Urothelium cell line (cell line): ENCODE data around the gene TBC1D1.
A peak's percentile ranks its signal among the peaks of the same experiment; 100 is the strongest.

ENCODE experiments used
- DNase-seq: peaks from one replicate; pipeline ENCODE4 v3.0.0; 2011; ENCODE audit warnings: low spot score, mixed read lengths
- FAIRE-seq: peaks from 2 replicates; lab custom pipeline; 2011; peaks lifted over from hg19 to GRCh38; lab: Jason Lieb, UNC

The TBC1D1 gene

DNA sequence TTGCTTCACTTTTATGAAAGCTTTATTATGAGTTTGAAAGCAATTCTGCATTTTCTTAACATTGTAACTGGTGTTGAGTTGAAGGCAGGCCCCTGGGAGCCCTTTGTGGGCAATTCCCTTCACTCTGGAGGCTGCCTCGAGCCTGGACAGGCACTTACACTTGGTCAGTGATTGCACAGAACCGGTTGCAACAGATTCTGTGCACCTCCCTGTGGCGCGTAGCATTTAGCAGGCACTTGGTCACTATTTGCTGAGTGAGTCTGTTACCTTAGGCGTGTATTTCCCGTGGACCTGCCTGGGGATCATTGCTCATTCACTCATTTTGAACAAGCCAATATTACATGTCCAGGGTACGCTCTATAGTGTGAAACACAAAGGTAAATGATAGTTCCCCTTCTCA, 149.7 kb downstream of the TBC1D1 start:
- DNase-seq: no peak
- FAIRE-seq: no peak

DNA sequence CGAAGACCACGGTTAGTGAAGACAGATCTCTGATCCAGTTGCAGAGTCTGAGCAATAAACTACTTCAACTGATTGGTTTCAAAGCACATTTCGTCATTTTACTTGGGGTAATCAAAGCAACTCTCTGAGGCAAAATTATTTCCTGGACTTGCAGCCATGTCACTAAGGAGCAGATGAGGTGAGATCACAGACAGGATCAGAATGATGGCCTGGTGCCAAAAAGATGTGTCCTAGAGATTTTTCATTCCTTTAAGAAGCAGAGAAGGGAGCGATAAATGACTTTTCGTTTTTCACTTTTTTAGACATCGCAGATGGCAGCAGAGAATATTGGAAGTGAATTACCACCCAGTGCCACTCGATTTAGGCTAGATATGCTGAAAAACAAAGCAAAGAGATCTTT, 153.2 kb downstream of the TBC1D1 start:
- no peak for DNase-seq
- FAIRE-seq: no peak

DNA sequence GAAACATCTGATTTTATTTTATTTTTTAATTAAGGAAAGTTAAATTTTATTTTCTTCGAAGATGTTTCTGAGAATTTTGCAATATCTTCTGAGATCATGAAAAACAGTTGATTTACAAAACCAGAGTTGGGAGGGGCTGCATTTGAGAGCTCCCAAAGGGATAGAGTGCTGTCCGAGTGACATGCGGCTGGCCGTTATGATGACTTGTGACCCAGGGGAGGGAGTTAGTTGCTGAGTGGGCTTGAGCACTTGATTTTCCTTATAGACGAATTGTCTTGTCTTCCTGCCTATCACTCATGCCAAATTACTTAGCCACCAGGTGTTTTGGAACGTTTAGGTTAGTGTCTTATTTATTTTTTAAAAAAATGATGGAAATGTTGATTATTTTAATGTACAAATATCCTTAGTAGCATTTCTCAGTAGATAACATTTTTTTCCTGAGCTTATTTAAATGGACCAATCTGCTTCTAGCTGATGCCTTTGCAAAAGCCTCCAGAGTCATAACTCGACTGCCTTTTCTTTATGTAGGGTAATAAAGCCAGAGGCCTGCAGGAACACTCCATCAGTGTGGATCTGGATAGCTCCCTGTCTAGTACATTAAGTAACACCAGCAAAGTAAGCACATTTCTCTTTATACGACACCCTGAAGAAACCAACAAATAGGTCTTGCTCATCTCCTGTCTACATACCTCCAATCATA, 154.6 kb downstream of the TBC1D1 start:
- no peak for FAIRE-seq
- DNase-seq: no peak

DNA sequence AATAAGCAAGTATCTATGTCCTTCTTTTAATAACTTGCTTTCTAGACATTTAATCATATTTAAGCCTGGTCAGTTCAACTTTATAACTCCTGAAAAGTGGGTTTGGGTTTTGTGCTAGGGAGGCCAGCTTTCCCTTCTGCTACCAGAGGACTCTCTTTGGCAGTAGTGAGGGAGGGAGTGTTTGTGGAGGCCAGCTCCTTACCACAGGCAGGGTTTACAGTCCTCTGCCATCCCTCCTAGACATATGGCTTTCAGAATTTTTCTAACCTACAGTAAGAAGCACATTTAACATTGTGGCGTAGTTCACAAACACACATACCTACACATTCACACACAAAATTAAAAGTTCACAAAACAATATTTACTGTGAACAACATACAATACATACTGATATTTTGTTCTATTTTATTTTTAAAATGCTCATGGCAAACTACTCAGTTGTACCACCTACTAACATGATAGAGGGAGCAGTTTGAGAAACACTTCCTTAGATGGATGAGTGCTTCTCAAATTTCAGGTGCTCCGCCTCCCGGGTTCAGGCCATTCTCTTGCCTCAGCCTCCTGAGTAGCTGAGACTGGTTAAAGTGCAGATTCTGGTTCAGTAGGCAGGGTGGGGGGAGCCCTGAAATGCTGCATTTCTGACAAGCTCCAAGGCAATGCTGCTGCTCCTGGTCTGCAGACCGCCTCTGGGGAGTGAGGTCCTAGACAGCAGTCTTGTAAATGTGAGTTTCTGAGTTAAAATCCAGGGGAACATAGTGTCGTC, 156.0 kb downstream of the TBC1D1 start:
- no peak for DNase-seq

DNA sequence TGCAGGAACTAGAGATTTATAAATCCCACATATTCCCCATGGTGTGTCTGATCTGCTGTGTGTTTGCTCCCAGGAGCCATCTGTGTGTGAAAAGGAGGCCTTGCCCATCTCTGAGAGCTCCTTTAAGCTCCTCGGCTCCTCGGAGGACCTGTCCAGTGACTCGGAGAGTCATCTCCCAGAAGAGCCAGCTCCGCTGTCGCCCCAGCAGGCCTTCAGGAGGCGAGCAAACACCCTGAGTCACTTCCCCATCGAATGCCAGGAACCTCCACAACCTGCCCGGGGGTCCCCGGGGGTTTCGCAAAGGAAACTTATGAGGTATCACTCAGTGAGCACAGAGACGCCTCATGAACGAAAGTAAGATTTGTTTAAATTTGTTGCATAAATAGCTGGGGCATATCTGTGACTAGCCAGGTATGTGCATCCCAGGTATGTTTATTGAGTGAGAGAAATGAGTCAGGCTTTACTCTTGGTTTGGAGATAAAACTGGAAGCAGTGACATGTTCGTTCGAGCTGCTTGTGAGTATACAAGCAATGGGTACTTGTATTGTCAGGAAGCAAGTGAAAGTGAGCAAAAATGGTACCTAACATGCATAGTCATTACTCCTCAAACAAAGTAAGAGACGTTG, 158.8 kb downstream of the TBC1D1 start:
- no peak for FAIRE-seq

More for the DNA sequence above, 156.0 kb downstream of the TBC1D1 start:
- no peak for FAIRE-seq

DNA sequence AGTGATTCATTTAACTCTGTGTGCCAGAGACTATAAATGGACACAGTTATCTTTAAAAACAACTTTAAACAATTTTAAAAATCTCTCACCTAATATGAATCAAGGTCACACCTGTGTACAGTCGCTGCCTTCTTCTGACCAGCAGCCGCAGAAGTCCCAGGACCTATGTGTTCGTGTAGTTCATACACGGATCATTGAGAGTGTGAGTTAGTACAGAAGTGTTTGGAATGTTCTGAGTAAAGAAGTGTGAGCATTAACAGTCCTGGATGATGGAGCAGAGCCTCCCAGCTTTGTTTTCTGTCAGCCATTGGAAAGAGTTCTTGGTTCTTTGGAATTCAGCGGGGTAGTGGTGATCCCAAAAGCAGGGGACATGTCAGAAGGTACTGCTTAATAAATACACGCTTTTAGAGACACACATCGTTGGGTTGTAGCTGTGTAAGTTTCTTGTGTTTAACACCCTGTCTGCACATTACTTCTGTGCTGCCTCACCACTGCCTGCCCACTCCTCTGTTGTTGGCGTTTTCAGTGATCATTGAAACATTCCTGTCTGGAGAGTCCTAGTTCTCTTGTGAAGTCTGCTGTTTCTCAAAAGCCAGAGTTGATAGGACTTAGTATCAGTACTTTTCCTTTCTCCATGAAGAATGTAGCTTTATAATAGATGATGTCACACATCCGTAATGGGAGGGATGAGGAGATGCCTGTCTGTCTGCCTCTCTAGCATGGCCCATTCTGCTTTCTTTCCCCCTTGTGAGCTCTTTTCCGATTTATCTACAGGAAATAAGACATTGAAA, 159.9 kb downstream of the TBC1D1 start:
- FAIRE-seq: no peak
- no peak for DNase-seq

More for the DNA sequence above, 158.8 kb downstream of the TBC1D1 start:
- no peak for DNase-seq

DNA sequence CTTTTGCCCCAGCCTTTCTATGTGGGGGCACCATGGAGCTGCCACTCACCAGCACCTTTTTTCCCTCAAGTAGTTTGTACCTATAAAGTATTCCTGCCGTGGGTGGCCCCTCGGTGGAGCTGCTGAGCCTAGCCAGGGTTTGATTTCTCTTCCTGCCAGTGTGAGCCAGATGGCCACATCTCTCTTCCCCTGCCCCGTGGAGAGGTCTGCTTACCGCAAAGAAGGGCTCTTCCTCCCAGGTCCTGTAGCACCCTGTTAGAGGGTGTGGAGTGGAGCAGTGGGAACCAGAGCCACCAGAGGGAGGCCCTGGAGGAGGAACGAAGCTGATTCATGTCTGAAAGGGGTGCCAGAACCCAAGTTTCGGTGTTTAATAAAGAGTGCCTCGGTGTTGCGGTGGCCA, 164.7 kb downstream of the TBC1D1 start:
- FAIRE-seq (no peak), DNase-seq (no peak)

DNA sequence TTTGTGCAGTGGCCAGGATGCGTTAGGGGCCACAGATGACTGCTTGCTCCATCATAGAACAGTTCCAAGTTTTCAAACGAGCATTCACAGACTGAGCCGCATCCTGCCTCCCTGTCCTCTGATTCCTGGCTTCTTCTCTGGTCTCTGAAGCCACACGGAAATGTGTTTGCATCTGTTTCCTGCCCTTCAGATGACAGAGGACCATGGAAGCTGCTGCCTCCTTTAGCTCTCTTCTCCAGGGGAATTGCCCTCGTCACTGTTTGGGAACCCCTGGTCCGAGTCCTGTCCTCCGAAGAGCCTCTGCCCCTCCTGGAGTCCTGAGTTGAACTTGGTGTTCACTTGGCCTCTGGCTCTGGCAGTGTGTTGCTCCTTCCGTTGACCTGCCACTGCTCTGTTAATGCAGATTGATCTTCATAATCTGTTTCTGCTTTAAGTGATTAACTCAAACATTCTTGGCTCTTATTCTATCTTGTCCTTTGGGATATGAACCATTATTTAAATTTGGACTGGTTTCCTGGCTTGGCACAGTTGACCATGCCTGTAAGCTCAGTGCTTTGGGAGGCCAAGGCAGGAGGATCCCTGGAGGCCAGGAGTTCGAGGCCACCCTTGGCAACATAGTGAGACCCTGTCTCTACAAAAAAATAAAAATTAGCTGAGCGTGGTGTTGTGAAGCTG, 165.3 kb downstream of the TBC1D1 start:
- DNase-seq (no peak), FAIRE-seq (no peak)

DNA sequence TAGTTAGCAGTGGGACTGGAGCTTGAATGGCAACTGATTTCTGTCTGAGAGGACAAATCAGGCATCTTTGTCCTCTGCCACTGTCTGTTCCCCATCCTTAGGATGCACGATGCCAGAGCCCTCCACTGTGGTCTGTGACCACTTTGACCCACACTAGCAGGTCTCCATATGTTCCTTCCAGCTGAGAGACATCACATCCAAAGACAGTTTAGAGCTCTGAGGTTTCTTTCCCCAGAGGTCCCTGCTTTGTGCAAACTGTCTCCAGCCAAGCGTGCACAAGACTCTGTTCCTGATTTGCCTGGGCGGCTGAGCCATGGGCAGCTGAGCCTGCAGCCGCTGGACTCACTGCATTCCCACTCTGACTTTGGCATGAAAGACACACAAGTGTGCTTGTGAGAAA, 167.3 kb downstream of the TBC1D1 start:
- DNase-seq (no peak), FAIRE-seq (peak; percentile 40)

DNA sequence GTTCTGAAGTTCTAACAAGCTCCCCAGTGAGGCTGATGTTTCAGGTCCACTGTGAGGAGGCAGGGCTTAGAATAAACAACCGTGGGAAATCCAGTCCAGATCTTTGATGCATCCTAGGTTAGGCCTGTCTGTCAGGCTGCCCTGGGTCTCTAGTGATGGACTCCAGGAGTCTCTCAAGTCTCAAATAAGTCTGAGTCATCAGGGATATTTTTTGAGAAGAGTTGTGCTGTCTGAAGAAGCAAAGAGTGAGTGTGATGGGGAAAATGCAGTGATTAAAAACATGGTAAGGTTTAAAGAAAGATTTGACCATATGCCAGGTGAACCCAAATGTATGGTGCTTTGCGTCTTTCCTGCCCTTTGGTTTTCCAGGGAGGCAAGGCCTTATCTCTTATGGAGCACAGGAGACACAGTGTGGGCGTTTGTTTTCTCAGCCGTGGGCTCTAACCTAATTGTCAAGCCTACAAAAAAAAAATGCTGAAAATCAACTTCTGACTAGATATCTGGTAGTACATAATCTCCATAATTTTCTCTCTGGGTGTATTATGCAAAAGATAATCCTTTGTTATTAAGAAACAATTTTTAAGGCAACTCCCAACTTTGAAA, 170.0 kb downstream of the TBC1D1 start:
- no peak for FAIRE-seq

DNA sequence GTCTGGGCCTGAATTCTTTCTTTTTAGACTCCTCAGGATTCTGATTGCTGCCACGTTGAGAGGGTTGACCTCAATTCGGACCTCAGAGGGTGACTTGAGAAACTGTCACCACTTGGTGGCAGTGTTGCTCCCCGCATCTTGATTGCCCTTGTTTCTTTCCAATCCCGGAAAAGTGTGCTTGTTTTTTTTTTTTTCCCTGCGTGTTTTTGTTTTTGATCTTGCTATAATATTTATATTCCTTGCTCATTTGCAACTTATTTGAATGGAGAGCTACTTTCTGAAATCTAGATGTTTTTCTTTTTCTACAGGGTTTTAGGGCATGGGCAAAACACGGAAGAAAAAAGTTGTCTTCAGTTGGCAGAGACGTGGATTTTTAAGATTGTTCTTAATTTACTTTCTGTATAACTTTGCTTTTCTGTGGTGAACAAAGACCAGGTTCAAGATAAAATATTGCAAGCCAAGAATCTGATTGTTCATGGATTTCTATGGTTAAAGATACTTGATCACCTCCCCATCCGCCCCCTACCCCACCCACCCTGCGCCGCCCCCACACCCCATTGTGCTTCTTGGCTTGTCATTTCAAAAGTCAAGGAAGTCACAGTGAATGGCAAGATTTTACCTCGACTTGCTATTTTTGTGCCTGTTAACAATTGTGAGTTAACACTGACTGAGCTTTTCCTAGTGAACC, 171.3 kb downstream of the TBC1D1 start:
- no peak for FAIRE-seq
- peak; percentile 80 for DNase-seq

More for the DNA sequence above, 170.0 kb downstream of the TBC1D1 start:
- DNase-seq: no peak

DNA sequence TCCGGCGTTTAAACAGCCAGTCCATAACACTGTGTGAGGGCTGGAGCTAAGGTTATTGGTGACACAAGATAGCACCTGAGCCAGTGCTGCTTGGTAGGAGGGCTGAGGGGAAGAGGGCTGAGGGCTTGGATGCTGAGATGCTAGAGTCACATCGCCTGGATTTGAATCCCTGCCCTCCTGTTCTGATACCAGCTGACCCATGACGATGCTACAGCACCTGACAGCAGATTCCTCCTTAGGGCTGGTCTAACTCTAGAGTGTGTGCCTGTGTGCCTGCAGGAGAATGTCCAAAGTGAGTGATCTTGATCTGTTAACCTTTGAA, 171.9 kb downstream of the TBC1D1 start:
- FAIRE-seq: peak; percentile 23
- DNase-seq: no peak

DNA sequence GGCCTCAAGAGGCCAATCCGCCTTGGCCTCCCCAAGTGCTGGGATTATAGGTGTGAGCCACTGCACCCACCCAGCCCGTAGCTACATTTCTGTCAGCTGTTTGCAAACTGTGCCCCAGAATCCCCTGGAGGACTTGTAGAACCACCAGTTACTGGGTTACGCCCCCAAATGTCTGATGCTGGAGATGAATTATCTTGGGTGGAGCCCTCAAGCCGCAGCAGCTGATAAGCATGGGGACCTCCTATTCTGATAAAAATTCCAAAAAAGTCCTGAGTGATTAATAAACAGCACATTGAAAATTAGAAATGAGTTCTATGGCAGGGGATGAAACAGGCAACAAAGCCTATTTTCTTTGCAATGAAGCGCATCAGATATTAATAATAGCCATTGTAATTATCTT, 174.3 kb downstream of the TBC1D1 start:
- FAIRE-seq (no peak), DNase-seq (no peak)

DNA sequence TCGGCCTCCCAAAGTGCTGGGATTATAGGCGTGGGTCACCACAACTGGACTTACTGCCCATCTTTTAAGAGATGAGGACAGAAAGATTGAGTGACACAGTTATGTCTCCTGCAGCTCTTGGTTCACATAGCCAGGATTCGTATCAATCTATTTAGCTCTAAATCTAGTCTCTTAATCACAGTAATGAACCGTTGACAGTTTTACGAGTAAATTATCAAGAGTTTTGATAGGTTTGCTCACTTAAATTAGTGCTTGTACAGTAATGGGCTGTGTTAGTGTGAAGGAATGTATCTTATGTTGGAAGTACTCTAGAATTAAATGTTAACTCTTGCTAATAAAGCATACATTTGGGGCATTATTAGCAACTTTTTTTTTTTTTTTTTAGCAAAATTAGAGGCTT, 175.0 kb downstream of the TBC1D1 start:
- FAIRE-seq (no peak), DNase-seq (no peak)

DNA sequence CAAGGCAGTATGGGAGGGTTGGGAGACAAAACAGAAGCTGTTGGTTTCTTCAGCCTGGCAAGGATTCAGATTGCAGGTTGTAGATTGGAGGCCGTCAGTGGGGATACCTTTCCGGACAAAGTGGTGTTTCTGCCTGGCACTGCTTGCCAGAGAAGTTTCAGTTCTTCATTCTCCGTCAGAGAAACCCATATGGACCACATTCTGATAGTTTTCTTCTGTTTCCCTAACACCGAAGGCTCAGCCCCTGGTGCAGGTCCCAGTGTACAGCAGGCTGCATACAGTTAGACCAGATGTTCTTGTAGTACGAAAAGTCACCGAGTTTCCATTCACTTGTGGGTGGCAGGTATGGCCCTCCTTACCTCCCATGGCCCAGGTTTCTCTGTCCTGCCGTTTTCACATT, 176.6 kb downstream of the TBC1D1 start:
- DNase-seq: no peak
- no peak for FAIRE-seq

DNA sequence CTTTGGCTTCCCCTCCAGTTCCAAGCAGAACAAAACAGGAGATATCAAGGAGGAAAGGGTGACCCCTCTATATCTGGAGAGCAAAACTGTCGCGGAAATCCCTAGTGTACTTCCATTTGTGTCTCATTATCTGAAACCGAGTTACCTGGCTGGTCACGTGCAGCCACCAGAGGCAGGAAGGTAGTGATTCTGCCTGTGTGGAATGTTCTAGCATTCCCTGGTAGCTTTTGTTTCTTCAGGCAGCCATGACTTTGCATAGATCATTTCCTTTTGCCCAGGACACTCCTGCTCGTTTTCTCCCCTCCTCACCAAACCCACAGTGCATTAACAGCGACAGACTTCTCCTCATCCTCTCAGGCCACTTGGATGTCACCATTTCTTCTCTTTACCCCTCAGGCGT, 177.2 kb downstream of the TBC1D1 start:
- FAIRE-seq (no peak), DNase-seq (no peak)

DNA sequence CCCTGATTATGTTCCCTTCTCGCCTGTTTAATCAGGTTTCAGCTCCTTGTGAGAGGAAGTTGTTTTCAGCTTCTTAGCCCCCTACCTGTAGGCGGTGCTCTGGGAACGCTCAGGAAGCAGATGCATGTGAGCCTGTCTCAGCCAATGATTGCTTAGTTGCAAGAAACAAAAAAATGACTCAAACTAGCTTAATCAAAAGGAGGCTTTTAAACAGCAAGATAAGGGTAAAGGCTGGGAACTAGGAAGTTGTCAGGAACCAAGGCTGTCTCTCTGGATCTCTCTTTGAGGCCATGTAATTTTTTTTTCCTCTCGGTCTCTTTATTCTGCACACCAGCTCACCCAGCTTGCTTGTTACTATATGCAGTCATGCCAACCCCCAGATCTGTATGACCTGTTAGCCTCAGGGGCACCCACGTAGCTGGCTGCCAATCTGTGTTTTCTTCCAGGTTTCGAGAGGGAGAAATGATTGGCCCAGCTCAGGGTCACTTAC, 178.4 kb downstream of the TBC1D1 start:
- no peak for DNase-seq
- FAIRE-seq: no peak

DNA sequence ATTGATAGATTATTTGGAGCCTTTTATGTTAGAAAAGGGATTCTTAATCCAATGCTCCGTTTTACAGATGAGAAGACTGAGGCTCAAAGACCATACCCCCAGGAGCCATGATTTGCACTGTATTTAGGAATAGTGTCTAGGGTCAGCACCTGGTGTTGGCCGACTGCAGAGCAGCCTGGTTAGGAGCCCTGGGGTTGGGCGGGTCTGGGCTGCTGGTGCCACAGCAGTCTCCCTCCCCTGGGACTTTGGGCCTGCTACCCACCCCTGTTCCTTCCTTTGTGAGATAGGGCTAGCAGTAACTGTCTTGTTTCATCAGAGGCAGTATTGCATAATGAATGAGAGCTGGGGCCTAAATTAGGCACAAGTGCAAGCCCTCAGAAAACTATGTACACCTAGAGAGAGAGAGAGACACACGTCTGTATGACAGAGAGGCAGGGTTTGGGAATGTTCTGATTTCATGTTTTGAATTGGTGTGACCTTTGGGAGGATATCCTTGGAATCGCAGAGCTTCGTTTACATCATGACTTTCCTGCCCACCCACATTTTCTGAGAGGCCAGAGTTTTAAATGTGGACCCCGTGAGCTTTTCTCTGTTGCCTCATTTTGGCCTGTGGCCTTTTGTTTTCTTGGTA, 181.0 kb downstream of the TBC1D1 start:
- FAIRE-seq (no peak), DNase-seq (no peak)

DNA sequence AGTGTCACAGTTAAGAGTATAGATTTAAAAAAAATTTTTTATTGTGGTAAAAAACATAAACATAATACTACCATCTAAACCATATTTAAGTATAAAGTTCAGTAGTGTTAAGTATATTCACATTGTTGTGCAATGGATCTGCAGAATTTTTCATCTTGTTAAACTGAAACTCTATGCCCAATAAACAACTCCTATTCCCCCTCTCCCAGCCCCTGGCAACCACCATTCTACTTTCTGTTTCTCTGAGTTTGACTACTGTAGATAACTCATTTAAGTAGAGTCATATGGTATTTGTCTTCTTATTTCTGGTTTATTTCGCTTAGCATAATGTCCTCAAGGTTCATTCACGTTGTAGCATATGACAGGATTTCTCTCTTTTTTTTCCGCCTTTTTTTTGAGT, 181.7 kb downstream of the TBC1D1 start:
- no peak for DNase-seq
- no peak for FAIRE-seq
